T-helper 2 cell treated with Interferon-gamma antibody and Interleukin-4, amounts not matched to agents 100 ng/mL and 5 ng/mL, for 36 hours (primary cell): Measurements from ENCODE around the gene CD200R1L. TPM values are rescaled to one million over a fixed set of nuclear protein-coding genes. Genes with fewer than 3 reads are reported as not detected.
"Not testable (repeated sequence)": the region's sequence is repeated elsewhere in the genome, so short reads cannot be mapped to it uniquely, and the experiment has no call there.

Source experiments
- intact Hi-C: fragments of 100-400 bp; cut with micrococcal nuclease; formaldehyde crosslinking; loops from one replicate; pipeline ENCODE4 v1.15.1; 2023
- total RNA-seq: library from RNA; stranded (reverse); gene quantifications from 2 replicates; pipeline ENCODE4 v1.2.3, GENCODE V29; 2022

The CD200R1L gene, protein sequence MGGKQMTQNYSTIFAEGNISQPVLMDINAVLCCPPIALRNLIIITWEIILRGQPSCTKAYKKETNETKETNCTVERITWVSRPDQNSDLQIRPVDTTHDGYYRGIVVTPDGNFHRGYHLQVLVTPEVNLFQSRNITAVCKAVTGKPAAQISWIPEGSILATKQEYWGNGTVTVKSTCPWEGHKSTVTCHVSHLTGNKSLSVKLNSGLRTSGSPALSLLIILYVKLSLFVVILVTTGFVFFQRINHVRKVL
- total RNA-seq: not detected in 2 replicates

- intact Hi-C loops: loop anchor here (2.0 to 5.0 kb wide), 3 partner anchors 126 to 174 kb away; partner anchors contain the start of gene GTPBP8
Measured at GRCh38 chr3:112846764-112847163, at the start of gene CD200R1L. Gene CD200R1L (minus strand): TSS chr3:112846864. CDS start chr3:112829367, 17,497 bp downstream.

- intact Hi-C loops: no loop called here
Measured at GRCh38 chr3:112894258-112894657, 47.6 kb upstream of the CD200R1L start.

- intact Hi-C loops: no loop called here
Measured at GRCh38 chr3:112889357-112889756, 42.7 kb upstream of the CD200R1L start.

- intact Hi-C loops: no loop called here
Measured at GRCh38 chr3:112888381-112889085, 41.9 kb upstream of the CD200R1L start.

GRCh38 chr3:112884678-112885290, 38.1 kb upstream of the CD200R1L start:
- intact Hi-C loops: no loop called here

- intact Hi-C loops: no loop called here
Measured at GRCh38 chr3:112881891-112882290, 35.2 kb upstream of the CD200R1L start.

DNA sequence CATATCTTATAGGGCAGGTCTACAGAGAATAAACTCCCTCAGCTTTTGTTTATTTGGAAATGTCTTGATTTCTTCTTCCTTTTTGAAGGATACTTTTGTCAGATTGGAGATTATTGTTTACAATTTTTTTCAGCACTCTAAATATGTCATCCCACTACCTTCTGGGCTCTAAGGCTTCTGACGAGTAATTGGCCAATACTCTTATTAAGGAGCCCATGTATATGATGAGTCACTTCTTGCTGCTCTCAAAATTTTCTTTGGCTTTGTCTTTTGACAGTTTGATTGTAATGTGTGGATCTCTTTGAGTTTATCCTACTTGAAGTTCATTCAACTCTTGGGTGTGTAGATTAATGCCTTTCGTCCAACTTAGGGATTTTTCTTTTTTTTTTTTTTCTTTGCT, 28.9 kb upstream of the CD200R1L start:
- intact Hi-C loops: no loop called here

GRCh38 chr3:112874725-112875124, 28.1 kb upstream of the CD200R1L start:
- intact Hi-C loops: no loop called here

GRCh38 chr3:112873632-112874031, 27.0 kb upstream of the CD200R1L start:
- intact Hi-C loops: no loop called here

DNA sequence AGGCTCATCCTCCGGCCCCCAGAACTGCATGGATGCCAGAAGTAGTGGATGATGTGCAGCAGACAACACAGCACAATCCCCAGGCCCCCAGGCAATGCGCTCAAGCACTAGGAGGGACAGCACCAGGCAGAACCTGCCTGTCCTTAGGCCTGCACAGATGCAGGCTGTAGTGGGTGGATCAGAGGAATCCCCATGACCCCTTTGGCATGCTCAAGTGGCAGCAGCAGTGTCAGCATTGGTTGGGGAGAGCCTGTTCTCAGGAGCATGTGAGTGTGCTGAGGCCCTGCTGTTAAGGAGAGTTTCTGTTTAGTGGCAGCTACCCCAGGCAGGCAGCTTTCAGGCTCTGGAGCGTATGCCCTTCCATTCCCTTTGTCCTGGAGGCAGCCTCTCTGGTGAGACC, 25.1 kb upstream of the CD200R1L start:
- intact Hi-C loops: no loop called here

GRCh38 chr3:112865757-112866156, 19.1 kb upstream of the CD200R1L start:
- intact Hi-C loops: no loop called here

DNA sequence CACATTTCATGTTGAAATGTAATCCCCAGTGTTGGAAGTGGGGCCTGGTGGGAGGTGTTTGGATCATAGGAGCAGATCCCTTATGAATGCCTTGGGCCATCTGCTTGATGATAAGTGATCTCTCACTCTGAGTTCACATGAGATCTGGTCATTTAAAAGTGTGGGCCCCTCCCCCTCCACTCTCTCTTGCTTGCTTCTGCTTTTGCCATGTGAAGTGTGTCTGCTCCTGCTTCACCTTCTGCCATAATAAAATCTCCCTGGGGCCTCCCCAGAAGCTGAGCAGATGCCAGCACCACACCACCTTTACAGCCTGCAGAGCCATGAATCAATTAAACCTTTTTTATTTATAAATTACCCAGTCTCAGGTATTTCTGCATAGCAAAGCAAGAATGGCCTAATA, 14.2 kb upstream of the CD200R1L start:
- intact Hi-C loops: no loop called here

DNA sequence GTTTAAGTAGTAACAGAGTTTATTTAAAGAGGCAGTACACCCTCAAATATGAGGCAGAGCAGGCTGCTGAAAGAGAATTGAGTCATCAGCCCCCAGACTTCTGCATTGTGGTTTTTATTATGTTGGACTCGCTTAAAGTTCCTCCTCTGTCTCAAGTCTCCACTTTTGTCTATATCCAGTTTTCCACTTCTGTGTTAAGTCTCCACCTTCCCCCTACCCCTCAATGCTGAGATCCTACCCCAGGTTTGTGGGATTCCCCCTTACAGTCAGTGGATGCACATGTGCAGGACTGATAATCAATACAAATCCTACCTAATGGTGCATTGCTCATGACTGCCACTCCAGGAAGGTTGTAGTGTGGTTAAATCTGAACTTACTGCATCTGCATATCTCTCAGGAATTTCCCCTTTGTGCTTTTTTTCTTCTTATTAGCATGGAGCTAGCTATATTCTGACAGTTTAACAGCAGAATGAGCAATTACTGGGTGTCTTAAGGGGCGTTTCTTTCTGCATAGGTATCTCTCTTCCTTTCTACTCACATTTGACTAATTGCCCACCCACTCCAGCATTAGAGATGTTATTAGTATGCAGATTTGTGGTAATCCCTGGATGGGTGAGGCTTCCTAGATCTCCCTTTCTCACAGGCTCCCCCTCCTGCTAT, 11.9 kb upstream of the CD200R1L start:
- intact Hi-C loops: no loop called here

DNA sequence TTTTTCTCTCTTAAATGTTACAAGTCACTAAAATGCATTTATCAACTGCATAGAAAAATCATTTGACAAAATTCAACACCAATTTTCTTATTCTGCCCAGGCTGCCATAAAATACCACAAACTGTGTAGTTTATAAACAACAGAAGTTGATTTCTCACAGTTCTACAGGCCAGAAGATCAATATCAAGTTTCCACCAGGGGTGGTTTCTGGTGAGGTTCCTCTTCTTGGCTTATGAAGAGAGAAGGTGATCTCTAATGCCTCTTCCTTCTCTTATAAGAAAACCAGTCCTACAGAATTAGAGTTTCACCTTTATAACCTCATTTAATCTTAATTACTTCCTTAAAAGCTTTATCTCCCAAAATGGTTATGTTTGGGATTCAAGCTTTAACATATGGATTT, 10.9 kb upstream of the CD200R1L start:
- intact Hi-C loops: no loop called here

GRCh38 chr3:112856537-112856936, 9.9 kb upstream of the CD200R1L start:
- intact Hi-C loops: no loop called here

DNA sequence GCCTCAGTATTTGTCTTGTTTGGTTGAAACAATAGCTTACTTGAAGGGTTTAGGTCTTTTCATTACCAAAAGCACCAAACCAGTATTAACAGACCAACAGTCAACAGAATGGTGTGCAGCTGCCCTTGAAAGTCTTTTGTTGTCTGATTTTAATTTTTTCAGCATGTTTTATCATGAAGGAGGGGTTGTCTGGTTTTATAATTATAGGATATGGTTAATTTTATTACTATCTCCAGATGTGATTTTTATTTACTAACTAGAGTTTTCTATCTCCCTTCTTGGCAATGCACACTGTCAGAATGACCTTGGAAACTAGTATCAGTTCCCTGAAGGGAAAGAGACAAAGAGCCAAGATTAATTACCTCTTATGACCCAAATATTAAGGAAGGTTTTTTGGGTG, 9.2 kb upstream of the CD200R1L start:
- intact Hi-C loops: no loop called here

DNA sequence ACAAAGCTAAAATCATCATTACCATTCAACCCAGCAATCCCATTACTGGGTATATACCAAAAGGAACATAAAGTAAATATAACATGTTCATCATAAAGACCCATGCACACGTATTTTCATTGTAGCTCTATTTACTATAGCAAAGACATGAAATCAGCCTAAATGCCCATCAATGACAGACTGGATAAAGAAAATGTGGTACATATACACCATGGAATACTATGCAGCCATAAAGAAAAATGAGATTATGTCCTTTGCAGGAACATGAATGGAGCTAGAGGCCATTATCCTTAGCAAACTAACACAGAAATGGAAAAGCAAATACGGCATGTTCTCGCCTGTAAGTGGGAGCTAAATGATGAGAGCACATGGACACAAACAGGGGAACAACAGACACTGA, 8.4 kb upstream of the CD200R1L start:
- intact Hi-C loops: not testable (repeated sequence)

DNA sequence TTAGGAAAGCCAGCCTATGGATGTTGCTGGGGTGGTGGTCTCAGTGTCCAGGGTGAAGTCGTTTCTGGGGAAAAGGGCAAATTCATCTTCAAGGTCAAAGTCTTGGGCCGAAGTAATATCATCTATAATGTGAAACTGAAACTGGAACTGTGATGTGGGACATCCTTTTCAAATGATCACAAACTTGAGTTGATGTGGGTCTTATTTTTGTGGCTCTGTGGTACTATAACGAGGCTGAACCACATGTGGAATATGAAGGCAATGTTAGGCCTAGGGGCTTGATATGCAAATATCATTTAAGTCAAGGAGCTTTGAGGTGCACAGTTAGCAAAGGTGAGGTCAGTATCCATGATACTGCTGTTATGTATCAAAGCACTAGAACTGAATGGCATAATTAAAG, 1.5 kb upstream of the CD200R1L start:
- intact Hi-C loops: loop anchor here (5.0 kb wide), 2 partner anchors 124 to 144 kb away; partner anchors contain the start of gene GTPBP8

- intact Hi-C loops: loop anchor here (2.0 to 5.0 kb wide), 3 partner anchors 125 to 175 kb away; partner anchors contain the start of gene GTPBP8
Measured at GRCh38 chr3:112847692-112848091, 1.0 kb upstream of the CD200R1L start.

DNA sequence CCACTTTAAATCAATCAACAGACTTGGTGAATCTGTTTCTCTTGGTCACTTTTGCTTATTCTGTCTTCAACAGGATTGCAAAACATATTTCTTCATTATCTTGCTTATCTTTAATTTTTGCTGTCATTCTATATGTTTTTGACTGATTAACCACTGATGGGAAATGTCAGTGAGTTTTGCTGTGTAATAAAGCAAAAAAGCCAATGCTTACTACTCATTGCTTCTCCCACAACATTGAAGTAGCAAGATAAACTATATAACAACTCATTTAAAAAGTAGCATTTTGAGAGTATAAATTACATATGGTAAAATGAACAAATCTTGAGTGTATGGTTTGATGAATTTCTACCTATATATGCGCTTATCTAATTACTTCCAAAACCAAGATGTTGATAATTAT, 892 bp downstream of the CD200R1L start:
- intact Hi-C loops: loop anchor here (2.0 to 5.0 kb wide), 3 partner anchors 127 to 173 kb away; partner anchors contain the start of gene GTPBP8

GRCh38 chr3:112829046-112829445, 17.6 kb downstream of the CD200R1L start:
- intact Hi-C loops: no loop called here
